ENCODE measurements around the gene IL31. TPM values are rescaled to one million over a fixed set of nuclear protein-coding genes. Genes with fewer than 3 reads are reported as not detected.
"Not testable (repeated sequence)": the region's sequence is repeated elsewhere in the genome, so short reads cannot be mapped to it uniquely, and the experiment has no call there.

IL31 gene
- total RNA-seq, 1 experiment from 2014 or later = not detected

DNA sequence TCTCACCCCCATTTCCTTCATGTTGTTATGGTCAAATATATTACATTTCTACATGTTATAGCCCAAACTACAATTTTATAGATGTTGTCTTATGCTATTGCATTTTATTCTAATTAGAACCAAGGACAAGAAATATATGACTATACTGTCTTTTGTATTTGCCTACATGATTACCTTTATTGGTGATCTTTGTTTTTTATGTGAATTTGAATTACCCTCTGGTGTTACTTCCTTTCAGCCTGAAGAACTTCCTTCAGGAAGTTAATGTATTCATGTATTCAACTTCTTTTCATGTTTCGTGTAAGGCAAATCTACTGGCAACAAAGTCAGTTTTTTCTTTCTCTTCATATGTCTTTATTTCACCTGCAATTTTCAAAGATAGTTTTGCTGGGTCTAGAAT, 20.8 kb upstream of the IL31 start:
- no peak for DNase-seq (ENCODE audit: extremely low read depth, low read depth)

DNA sequence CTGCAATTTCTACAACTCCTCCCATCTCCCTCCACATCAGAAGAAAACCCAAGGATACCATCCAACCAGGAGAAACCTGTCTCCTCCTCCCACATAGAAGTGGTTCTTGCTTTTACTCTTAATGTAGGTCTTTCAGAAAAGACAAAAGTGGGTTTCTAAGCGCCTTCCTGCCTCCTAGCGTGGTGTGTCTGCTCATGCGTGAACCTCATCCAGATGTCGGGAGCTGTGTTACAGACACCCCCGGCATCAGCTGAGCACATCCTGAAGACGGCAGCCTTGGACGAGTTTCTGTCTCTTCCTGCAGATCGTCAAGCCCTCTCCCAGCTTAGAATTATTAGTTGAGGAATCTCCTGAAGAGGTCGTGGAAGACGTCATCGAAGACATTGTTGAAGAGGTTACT, 18.4 kb upstream of the IL31 start:
- DNase-seq (ENCODE audit: extremely low read depth, low read depth) = no peak

- peak; percentile 57 for DNase-seq (ENCODE audit: extremely low read depth, low read depth)
These were observed 17.0 kb upstream of the IL31 start for GRCh38 chr12:122190842-122191668.

DNA sequence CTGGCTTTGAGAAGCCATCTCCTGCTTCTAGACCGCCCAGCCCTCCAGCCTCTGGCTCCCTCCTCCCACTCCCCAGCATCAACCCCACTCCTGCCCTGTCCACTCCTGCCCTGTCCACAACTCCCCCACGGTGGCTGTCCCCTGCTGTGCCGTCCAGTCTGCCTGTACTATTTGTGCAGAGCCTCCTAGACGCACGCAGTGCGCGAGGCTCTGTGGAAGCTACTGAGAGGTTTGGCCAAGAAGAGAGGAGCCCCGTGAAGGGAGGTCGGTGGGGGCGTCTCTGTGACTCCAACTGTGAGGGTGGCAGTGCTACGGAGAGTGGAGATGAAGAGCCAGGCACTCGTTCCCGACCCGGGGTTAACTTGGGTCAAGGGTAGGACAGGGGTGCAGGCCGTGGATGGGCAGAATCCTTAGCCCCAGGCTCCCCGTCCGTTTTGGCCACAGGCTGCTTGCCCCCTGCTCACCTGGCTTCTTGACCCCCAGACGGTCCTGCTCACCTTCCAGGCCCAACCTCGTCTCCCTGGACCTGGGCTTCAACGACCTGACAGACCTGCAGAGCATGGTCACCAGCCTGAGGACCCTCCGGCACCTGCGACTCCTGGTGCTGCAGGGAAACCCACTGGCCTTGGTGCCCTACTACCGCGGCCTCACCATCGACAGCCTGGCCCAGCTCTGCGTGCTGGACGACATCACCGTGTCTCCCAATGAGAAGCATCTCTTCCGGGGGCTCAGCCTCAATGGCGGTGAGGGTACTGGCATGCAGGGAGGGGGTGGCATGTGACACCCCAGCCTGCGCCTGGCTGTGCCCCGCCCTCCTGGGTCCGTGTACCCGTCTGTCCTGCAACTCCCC, 15.8 kb upstream of the IL31 start:
- no peak for DNase-seq (ENCODE audit: extremely low read depth, low read depth)

DNA sequence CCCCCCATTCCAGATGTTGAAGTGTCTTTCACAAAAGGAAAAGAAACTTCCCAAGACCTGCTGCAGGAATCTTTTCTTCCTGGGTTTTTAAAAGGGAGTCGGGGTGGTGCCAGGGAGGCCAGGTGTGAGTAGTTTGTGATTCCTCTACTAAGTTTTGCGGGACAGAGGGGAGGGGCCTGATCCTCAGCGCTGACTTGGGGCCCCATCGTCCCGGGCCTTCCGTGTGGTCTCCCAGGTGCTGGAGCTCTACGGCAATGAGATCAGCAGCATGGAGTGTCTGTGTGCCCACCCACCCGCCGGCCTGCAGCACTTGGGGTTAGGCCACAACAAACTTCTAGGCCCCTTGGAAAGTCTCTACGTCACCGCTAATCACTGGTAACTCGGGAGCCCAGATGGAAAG, 13.4 kb upstream of the IL31 start:
- no peak for DNase-seq (ENCODE audit: extremely low read depth, low read depth)

DNA sequence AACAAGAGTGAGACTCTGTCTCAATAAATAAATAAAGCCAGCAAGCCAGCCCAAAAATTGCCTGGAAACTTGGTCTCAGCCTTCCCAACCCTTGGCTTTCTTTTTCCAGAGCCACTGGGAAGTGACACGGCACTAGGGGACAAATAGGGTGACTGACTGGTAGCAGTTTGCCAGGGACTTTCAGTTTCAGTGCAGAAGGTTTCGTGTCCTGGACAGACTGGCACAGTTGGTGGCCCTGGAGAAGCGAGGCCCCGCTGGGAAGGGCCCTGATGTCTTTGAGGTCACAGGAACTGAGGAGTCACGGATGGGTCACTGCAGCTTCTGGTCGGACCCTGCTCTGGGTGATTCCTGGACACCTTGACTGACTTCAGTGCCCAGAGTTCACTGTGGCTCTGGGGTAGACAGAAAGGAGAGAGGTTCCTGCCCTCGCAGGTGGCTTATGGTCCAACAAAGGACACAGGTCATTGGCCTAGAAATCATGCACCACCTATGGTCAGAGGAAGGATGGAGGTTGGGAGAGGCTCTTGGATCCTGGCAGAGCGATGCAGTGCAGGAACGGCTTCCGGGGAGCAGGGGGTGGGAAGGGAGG, 11.6 kb upstream of the IL31 start:
- no peak for DNase-seq (ENCODE audit: extremely low read depth, low read depth)

- DNase-seq (ENCODE audit: extremely low read depth, low read depth) = no peak
These were observed 11.1 kb upstream of the IL31 start for GRCh38 chr12:122185079-122185478.

DNA sequence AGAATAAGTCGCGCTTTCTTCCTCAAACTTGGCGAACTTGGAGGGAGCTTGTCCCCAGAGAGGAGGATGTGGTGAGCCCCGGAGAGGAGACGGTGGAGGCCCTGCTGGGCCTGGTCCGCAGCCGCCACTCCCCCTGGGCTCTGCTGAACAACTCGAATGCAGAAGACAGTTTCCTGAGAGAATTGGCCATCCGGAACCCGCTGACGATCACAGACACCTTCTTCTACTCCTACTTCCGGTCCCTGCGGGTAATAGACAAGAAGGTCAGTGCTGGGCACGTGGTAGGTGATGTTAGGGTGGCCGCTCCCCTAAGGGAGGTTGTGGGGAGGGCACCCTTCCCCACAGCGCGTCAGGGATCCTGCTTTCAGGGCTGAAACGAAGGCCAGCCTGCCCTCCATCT, 10.5 kb upstream of the IL31 start:
- DNase-seq (ENCODE audit: extremely low read depth, low read depth) = no peak

DNA sequence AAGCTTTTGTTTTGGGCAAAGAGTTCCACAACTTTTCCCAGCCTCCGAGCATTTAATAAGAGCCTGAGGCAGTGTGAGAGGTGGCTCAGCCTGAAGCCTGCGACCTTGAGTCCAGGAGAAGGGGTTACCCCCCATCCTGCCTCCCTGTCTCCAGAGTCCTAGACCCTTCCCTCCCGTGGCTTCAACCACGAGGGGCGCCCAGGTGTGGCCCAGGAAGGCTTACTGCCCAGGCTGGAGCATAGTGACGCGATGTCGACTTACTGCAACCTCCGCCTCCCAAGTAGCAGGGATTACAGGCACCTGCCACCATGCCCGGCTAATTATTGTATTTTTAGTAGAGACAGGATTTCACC, 9.5 kb upstream of the IL31 start:
- DNase-seq (ENCODE audit: extremely low read depth, low read depth) = no peak

- no peak for DNase-seq (ENCODE audit: extremely low read depth, low read depth)
These were observed 9.0 kb upstream of the IL31 start, which contains the start of gene LRRC43 for GRCh38 chr12:122182887-122183587. Gene LRRC43, plus strand, starts transcription at chr12:122183123. Its CDS starts 22 bp downstream, at chr12:122183145.

DNA sequence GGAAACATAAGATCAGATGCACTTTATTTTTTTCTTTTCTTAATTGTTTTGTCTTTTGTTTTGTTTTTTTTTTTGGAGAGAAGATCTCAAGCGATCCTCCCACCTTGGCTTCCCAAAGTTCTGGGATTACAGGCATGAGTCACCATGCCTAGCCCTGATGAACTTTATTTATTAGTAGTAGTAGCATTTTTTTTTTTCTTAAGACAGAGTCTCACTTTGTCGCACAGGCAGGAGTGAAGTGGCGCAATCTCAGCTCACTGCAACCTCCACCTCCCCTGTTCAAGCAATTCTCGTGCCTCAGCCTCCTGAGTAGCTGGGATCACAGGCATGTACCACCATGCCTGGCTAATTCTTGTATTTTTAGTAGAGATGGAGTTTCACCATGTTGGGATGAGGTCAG, 2.5 kb upstream of the IL31 start:
- DNase-seq (ENCODE audit: extremely low read depth, low read depth) = not testable (repeated sequence)

- no peak for DNase-seq (ENCODE audit: extremely low read depth, low read depth)
These were observed 1.6 kb downstream of the IL31 start for GRCh38 chr12:122172262-122172939.

GRCh38 chr12:122171399-122171798, 2.6 kb downstream of the IL31 start:
- DNase-seq (ENCODE audit: extremely low read depth, low read depth) = no peak

- no peak for DNase-seq (ENCODE audit: extremely low read depth, low read depth)
These were observed 5.5 kb downstream of the IL31 start for GRCh38 chr12:122168492-122168891.

DNA sequence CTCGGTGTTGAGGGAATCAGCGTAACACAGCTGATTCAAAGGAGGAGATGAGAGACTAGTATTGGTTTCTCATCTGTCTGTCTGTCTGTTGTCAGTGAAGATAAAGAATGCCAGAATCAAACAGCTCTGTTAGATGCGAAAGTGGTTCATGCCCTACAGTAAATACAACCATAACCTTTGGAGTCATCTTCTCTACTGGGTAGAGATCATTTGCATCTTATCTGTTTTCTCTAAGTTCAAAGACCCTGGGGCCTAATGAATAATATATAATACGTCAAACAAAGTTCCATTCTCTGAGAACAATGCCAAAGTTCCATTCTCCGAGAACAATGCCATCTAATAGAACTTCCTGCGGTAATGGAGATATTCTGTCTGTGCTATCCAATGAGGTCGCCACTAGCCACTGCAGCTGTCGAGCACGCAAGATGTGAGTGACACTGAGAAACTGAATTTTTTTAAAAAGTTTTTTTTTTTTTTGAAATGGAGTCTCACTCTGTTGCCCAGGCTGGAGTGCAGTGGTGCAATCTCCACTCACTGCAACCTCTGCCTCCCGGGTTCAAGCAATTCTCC, 6.6 kb downstream of the IL31 start:
- DNase-seq (ENCODE audit: extremely low read depth, low read depth) = no peak

GRCh38 chr12:122166422-122167349, 7.3 kb downstream of the IL31 start:
- DNase-seq (ENCODE audit: extremely low read depth, low read depth) = no peak

DNA sequence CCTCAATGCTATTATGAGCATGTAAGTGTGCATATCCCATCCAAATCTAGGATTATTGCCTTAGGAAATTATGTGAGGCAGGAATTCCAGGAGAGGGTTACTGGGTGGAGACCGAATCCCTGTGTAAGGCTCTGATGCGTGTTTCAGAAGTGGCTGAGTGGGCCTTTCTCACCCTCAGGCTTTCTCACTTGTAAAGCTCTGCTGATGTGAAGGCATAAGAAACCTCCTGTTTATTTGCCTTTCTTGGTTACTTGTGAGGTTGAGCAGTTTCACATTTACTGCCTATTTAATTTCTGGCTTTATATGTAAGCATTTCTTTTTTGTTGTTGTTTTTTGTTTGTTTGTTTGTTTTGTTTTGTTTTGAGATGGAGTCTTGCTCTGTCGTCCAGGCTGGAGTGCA, 11.0 kb downstream of the IL31 start:
- no peak for DNase-seq (ENCODE audit: extremely low read depth, low read depth)

GRCh38 chr12:122161682-122162081, 12.3 kb downstream of the IL31 start:
- no peak for DNase-seq (ENCODE audit: extremely low read depth, low read depth)

GRCh38 chr12:122160761-122161160, 13.3 kb downstream of the IL31 start:
- no peak for DNase-seq (ENCODE audit: extremely low read depth, low read depth)
